IPS-18c (cell line): Measurements from ENCODE around the gene HAS3.

Source experiments
- H3K4me3 ChIP-seq: 2 replicates; pipeline ENCODE4 v1.7.0; 2013; ENCODE audit warnings: low read depth, mild to moderate bottlenecking, low read length, moderate library complexity; ENCODE audit not compliant: insufficient read depth
- H3K9me3 ChIP-seq: one replicate; pipeline ENCODE4 v1.6.1; 2013; ENCODE audit warnings: mild to moderate bottlenecking, low read length, moderate library complexity; ENCODE audit not compliant: control insufficient read depth, insufficient read depth

Gene HAS3

GRCh38 chr16:69166221-69166833 lies 60.9 kb downstream of the HAS3 start:
- Histone ChIP-seq H3K9me3 (no peaks in the 10 kb centered on the region), H3K4me3 (no peak overlapping the region)

GRCh38 chr16:69166946-69167930 lies 61.8 kb downstream of the HAS3 start:
- no peak overlapping the region for H3K4me3 ChIP-seq
- no peaks in the 10 kb centered on the region for H3K9me3 ChIP-seq
